Vagina (tissue), 2 donors: ENCODE measurements around the gene MINDY3. TPM values are rescaled to one million over a fixed set of nuclear protein-coding genes. Genes with fewer than 3 reads are reported as not detected.

Source experiments
- DNase-seq, 2 donors: peaks; one replicate each; pipeline ENCODE4 v3.0.0-alpha.2; 2017; ENCODE audit errors: extremely low spot score in 2 of 2
- H3K27ac ChIP-seq: fragments of 200-600 bp; sonication (generic); one replicate; pipeline ENCODE4 v1.5.1; 2019
- H3K27me3 ChIP-seq: fragments of 200-600 bp; sonication (generic); one replicate; pipeline ENCODE4 v1.5.1; 2019
- H3K36me3 ChIP-seq, 2 donors: fragments of 200-600 bp; sonication (generic); one replicate each; pipeline ENCODE4 v1.5.1; 2017 to 2019
- H3K4me1 ChIP-seq: fragments of 200-600 bp; sonication (generic); one replicate; pipeline ENCODE4 v1.5.1; 2019
- H3K4me3 ChIP-seq, 2 donors: fragments of 200-600 bp; sonication (generic); 1 replicate in 1 of 2; 2 replicates in 1 of 2; pipeline ENCODE4 v1.5.1; 2016 to 2019
- H3K9me3 ChIP-seq: fragments of 200-600 bp; sonication (generic); one replicate; pipeline ENCODE4 v1.5.1; 2019
- CTCF ChIP-seq, 3 experiments: fragments of 450-650 bp in 2 of 3; fragments of 200-600 bp in 1 of 3; sonication (generic) in 1 of 3; IDR thresholded peaks; one replicate each; pipeline ENCODE4 v1.5.1; 2017 to 2019; ENCODE audit warnings: antibody characterized with exemption in 3 of 3, mild to moderate bottlenecking in 2 of 3, moderate library complexity in 2 of 3
- POLR2A ChIP-seq, 2 donors: fragments of 450-650 bp; IDR thresholded peaks; one replicate each; pipeline ENCODE4 v1.6.1; 2017; ENCODE audit warnings: antibody characterized with exemption in 2 of 2, mild to moderate bottlenecking in 2 of 2, moderate library complexity in 2 of 2
- POLR2AphosphoS5 ChIP-seq, 2 donors: sonication (generic); formaldehyde crosslinking; IDR thresholded peaks; one replicate each; pipeline ENCODE4 v1.9.0; 2017; ENCODE audit warnings: antibody characterized with exemption in 2 of 2, mild to moderate bottlenecking in 2 of 2, low read depth in 1 of 2; ENCODE audit not compliant: insufficient read depth in 1 of 2
- intact Hi-C: fragments of 100-400 bp; cut with DNase I; formaldehyde crosslinking; loops from one replicate; pipeline ENCODE4 v1.15.1; 2023
- total RNA-seq: library from RNA; depleted of rRNA; stranded (reverse); fragments of >200 nt; gene quantifications from one replicate; pipeline ENCODE4 v1.2.3, GENCODE V29; 2016

MINDY3 gene
- total RNA-seq, 1 donor from 2014 or later: 25.0 TPM

GRCh38 chr10:15841696-15842095 lies 18.6 kb downstream of the MINDY3 start:
- DNase-seq: no peak
- Histone ChIP-seq H3K4me3 (no peak overlapping the region), H3K9me3 (no peaks in the 10 kb centered on the region), H3K36me3 (peaks cover 0 to 8% of the 10 kb centered on the region in 2 donors), H3K4me1 (peaks cover 14% of the 10 kb centered on the region), H3K27ac (no peak overlapping the region), H3K27me3 (no peaks in the 10 kb centered on the region)
- intact Hi-C loops: no loop called here
- no peak for TF ChIP-seq CTCF (IDR thresholded peaks at IDR 0.05)
- no peak for TF ChIP-seq POLR2A (IDR thresholded peaks at IDR 0.05)
- no peak for TF ChIP-seq POLR2AphosphoS5 (IDR thresholded peaks at IDR 0.05; ENCODE audit: insufficient read depth in 1 of 2, low read depth in 1 of 2)

- intact Hi-C loops: no loop called here
- H3K4me3 ChIP-seq: no peak overlapping the region
- peaks cover 7% of the 10 kb centered on the region for H3K4me1 ChIP-seq
- no peak for DNase-seq
- H3K36me3 ChIP-seq: peaks cover 0 to 23% of the 10 kb centered on the region in 2 donors
- no peak overlapping the region for H3K27ac ChIP-seq
- TF ChIP-seq CTCF (IDR thresholded peaks at IDR 0.05) (no peak), POLR2AphosphoS5 (IDR thresholded peaks at IDR 0.05; ENCODE audit: insufficient read depth in 1 of 2, low read depth in 1 of 2) (no peak), POLR2A (IDR thresholded peaks at IDR 0.05) (no peak)
- H3K27me3 ChIP-seq: no peaks in the 10 kb centered on the region
- H3K9me3 ChIP-seq: no peaks in the 10 kb centered on the region
These were observed 23.5 kb downstream of the MINDY3 start for GRCh38 chr10:15836807-15837206.

- TF ChIP-seq POLR2A (IDR thresholded peaks at IDR 0.05): no peak
- no peak for TF ChIP-seq CTCF (IDR thresholded peaks at IDR 0.05)
- no peak for TF ChIP-seq POLR2AphosphoS5 (IDR thresholded peaks at IDR 0.05; ENCODE audit: insufficient read depth in 1 of 2, low read depth in 1 of 2)
- intact Hi-C loops: loop anchor here (10.0 kb wide), 2 partner anchors 105 to 395 kb away; no protein-coding TSS in a partner anchor
These were observed 30.8 kb downstream of the MINDY3 start for GRCh38 chr10:15829495-15829894.

GRCh38 chr10:15824498-15824897 lies 35.8 kb downstream of the MINDY3 start:
- TF ChIP-seq POLR2AphosphoS5 (IDR thresholded peaks at IDR 0.05; ENCODE audit: insufficient read depth in 1 of 2, low read depth in 1 of 2) (no peak), POLR2A (IDR thresholded peaks at IDR 0.05) (no peak), CTCF (IDR thresholded peaks at IDR 0.05) (peak; percentile 27 to 38 (median 33))
- no peak overlapping the region for H3K4me3 ChIP-seq
- no peaks in the 10 kb centered on the region for H3K27me3 ChIP-seq
- H3K36me3 ChIP-seq: peaks cover 0 to 32% of the 10 kb centered on the region in 2 donors
- intact Hi-C loops: loop anchor here (10.0 kb wide), 2 partner anchors 100 to 390 kb away; no protein-coding TSS in a partner anchor
- DNase-seq: no peak
- H3K9me3 ChIP-seq: no peaks in the 10 kb centered on the region
- no peak overlapping the region for H3K27ac ChIP-seq
- H3K4me1 ChIP-seq: no peaks in the 10 kb centered on the region

More at GRCh38 chr10:15829495-15829894, 30.8 kb downstream of the MINDY3 start:
- Histone ChIP-seq H3K27ac (no peak overlapping the region), H3K4me1 (no peaks in the 10 kb centered on the region), H3K36me3 (peaks cover 0 to 27% of the 10 kb centered on the region in 2 donors), H3K4me3 (no peak overlapping the region), H3K27me3 (no peaks in the 10 kb centered on the region), H3K9me3 (no peaks in the 10 kb centered on the region)
- no peak for DNase-seq

- DNase-seq: no peak
- Histone ChIP-seq H3K4me1 (no peaks in the 10 kb centered on the region), H3K27me3 (no peaks in the 10 kb centered on the region), H3K9me3 (no peaks in the 10 kb centered on the region), H3K4me3 (no peak overlapping the region), H3K36me3 (peaks cover 0 to 31% of the 10 kb centered on the region in 2 donors), H3K27ac (no peak overlapping the region)
- TF ChIP-seq CTCF (IDR thresholded peaks at IDR 0.05) (no peak), POLR2A (IDR thresholded peaks at IDR 0.05) (no peak), POLR2AphosphoS5 (IDR thresholded peaks at IDR 0.05; ENCODE audit: insufficient read depth in 1 of 2, low read depth in 1 of 2) (no peak)
- intact Hi-C loops: loop anchor here (10.0 kb wide), 2 partner anchors 97 to 387 kb away; no protein-coding TSS in a partner anchor
These were observed 38.2 kb downstream of the MINDY3 start for GRCh38 chr10:15822131-15822530.
